Retina (tissue), 1 donor: ENCODE results near the gene IGFBPL1.
"Not testable (repeated sequence)": the region's sequence is repeated elsewhere in the genome, so short reads cannot be mapped to it uniquely, and the experiment has no call there.

Experiments used
- DNase-seq: peaks from one replicate; pipeline ENCODE4 v3.0.0-alpha.2; 2016

The IGFBPL1 gene, protein sequence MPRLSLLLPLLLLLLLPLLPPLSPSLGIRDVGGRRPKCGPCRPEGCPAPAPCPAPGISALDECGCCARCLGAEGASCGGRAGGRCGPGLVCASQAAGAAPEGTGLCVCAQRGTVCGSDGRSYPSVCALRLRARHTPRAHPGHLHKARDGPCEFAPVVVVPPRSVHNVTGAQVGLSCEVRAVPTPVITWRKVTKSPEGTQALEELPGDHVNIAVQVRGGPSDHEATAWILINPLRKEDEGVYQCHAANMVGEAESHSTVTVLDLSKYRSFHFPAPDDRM

DNA sequence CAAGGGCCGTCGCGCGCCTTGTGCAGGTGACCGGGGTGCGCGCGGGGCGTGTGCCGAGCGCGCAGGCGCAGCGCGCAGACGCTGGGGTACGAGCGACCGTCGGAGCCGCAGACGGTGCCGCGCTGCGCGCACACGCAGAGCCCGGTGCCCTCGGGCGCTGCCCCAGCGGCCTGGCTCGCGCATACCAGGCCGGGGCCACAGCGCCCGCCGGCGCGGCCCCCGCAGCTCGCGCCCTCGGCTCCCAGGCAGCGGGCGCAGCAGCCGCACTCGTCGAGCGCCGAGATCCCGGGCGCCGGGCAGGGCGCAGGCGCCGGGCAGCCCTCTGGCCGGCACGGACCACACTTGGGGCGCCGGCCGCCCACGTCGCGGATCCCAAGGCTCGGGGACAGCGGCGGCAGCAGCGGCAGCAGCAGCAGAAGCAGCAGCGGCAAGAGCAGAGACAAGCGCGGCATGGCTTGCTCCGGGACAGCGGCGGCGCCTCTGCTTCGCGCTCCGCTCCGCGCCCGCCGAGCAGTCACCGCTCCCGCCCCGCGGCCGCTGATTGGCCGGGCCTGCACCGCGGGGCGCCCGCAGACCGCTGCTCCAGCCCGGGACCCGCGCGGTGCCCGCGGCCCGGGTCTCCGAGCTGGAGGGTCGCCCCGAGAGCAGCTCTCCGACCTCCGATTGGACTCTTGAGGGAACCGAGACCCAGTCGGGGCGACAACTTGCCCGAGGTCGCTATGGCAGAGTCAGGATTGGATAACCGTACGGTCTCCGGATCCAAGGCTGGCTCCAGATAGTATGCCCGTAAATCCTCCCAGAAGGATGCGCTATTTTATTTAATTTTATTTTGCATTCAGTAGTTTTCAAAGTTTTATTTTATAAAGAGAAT is at the start of gene IGFBPL1:
TSS of gene IGFBPL1 (minus strand) at position 482 of the 871 bp plus-strand sequence. CDS start at position 452, 30 bp downstream.
- DNase-seq: peak; percentile 86

DNA sequence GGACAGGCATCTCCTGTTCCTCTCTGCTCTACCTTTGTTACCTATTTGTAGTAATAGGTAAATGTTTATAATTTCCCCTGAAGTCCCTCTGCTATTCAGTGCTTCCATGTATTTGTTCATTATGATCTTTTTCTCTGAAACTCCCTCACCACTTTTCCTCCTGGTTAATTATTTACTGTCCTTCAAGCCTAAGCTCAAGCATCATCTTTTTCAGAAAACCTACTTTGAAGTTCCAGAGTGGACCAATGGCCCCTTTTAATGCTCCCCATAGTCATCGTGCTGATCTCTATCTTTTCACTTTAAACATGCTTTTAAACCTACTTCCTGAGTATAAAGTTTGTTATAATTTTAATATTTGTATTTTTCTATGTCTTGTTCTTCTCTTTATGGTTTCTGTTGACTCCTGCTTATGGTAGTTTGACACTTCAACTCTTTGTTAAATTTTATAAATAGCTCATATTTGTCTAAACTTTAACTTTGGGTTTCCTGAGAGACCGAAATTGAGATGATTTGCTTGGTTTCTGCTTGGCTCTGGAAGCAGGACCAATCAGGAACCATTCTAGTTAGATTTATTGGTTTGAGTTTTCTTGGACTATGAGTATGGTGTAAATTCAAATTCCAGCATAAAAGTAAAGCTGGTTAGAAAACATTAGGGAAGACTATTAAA is 48.5 kb upstream of the IGFBPL1 start:
- not testable (repeated sequence) for DNase-seq

DNA sequence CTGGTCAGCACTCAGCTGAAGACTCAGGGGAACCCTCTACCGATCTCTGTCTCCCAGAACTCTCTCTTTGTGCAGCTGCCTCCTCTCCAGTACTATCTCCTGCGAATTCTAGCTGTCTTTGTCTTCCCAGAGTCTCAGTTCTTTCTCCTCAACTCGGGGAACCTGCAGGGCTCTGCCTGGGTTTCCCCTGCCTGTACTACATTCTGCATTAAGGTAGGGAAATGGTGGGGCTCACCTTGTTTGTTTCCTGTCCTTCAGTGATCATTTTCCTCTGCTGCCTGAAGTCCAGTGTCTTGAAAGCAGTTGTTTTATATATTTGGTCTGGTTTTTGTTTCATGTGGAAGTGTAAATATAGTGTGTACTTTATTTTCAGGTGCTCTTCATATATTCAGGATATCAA is 43.1 kb upstream of the IGFBPL1 start:
- DNase-seq: no peak

DNA sequence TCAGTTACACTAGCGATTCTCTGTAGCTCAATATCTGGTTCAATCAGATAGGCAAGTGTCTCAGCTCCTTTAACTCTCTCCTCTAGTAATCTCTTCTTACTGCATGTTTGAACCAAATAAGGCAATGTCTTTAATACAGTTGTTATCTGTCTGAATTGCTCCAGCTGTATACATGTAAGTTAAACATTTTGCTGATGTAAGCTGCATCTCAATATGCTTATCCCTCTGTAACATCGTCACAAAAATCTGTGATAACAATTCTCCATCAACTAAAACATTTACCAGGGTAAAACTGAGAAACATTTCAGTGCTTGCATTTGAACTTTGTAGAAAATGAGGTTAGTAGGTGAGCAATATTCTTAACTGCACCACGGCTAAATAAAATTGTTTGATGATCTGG is 29.6 kb upstream of the IGFBPL1 start:
- DNase-seq: no peak

DNA sequence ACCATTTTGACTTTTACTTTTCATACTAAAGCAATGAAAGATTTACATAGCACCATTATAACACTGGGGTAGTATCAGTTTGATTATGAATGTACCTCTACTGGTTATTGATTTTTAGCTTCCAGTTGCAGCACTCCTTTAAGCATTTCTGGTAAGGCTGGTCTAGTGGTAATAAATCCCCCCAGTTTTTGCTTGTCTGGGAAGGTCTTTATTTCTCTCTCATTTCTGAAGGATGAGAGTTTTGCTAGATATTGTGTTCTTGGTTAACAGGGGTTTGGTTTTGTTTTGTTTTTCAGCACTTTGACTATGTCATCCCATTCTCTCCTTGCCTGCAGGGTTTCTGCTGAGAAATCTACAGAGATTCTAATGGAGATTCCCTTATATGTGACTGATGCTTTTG is 26.9 kb upstream of the IGFBPL1 start:
- DNase-seq: no peak

DNA sequence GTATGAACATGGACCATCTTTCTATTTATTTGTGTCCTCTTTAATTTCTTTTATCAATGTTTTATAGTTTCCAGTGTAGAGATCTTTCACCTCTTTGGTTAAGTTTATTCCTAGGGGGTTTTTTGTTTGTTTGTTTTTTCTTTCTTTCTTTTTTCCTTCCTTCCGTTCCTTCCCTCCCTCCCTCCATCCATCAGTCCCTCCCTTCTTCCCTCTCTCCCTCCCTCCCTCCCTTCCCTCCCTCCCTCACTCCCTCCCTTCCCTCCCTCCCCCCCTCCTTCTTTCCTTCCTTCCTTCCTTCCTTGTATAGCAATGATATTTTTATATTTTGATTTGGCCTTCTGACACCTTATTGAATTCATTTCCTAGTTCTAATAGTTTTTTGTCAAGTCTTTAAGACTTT is 23.4 kb upstream of the IGFBPL1 start:
- no peak for DNase-seq

DNA sequence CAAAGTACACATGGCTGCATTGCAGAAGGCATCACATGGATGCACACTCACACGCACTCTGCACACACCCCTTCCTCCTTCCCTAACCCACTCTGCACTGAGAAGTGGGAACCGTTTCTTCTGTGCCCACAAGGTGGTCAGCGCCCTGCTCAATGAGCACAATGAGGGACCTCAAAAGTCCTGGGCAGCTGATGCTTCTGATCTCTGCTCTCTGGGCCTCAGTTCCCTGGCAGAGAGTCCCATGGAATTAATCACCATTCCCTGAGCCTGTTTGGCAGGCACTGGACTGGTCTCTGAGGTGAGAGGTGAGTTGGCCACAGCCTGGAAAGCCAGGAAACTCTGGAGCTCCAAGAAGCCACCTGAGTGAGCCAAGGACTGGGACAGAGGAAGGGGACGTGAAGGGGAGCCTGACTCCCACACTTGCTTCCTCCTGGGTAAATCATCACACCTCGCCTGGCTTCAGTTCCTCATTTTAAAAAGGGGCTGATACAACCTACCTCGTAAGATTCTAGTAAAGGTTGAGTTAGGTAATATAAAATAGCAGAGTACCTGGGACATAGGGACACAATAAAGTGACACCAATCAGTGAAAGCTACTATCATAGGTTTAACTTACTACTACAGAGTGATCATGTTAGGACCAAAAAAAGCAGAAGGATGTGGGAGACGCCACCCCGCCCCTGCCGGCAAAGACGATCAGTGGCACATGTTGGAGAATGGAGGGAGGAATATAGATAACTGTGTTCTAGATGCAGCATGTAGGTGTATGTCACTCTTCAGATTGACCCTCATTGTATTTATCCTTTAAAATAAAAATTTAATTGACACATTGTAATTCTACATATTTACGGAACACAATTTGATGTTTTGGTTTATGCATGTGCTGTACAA is 21.1 kb upstream of the IGFBPL1 start:
- no peak for DNase-seq

DNA sequence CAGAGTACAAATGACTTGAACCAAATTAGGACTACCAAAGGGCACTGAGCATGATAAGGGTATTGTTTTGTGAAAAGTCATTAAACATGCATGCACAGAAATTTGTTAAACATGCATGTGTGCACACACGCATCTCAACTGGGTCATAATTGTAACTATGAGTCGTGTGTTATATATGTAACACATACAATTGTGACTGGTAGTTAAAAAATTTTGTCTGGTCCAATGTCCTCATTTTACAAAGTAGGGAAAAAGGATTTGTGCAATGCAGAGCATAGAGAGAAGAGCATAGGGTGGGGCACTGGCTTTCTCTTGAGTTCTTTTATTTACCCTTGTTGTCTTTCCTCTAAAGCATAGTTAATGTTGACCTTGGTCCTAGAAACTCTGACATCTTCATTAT is 19.3 kb upstream of the IGFBPL1 start:
- no peak for DNase-seq

DNA sequence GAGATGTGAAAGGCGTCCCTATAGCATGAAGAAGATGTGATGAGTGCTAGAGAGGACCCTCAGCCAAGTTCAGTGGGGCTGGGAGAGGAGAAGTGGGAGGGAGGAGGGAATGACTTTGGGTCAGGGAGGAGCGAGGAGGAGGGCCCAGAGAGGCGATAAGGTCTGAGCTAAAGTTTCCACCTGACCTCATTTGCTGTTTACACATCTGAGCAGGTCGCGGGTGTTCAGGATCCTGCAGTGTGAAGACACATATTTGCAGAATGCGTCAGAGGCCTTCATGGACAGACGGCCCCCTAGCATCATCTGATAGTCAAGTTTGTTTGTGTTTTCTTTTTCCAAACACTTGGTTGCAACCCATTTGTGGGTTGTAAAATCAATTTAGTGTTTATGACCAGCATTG is 18.9 kb upstream of the IGFBPL1 start:
- no peak for DNase-seq

DNA sequence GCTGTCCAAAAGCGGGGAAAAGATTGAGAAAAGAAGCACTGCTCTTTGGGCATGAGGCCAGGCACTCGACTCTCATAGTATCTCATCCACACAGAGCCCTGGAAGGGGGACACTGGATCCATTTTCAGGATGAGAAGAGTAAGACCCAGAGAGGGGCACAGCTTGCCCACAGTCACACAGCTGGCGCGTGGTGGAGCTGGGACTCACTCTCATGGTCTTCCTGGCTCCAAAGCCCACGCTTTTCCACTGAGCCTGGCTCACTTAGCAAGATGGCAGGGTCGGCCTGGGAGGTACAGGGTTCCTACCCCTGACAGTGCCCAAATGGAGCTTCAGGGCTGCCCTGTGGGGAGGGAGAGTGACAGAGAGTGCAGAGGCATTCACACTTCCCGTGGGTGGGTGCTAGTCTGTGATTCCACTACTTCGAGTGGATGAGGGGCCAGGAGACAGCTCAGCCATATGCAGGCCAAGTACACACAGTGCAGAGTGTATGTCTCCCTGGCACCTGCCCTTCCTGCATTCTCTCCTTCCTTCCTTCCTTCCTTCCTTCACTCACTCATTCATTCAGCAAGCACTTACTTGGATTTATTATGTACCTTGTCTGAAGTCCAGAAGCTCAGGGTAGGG is 18.3 kb upstream of the IGFBPL1 start:
- DNase-seq: no peak

DNA sequence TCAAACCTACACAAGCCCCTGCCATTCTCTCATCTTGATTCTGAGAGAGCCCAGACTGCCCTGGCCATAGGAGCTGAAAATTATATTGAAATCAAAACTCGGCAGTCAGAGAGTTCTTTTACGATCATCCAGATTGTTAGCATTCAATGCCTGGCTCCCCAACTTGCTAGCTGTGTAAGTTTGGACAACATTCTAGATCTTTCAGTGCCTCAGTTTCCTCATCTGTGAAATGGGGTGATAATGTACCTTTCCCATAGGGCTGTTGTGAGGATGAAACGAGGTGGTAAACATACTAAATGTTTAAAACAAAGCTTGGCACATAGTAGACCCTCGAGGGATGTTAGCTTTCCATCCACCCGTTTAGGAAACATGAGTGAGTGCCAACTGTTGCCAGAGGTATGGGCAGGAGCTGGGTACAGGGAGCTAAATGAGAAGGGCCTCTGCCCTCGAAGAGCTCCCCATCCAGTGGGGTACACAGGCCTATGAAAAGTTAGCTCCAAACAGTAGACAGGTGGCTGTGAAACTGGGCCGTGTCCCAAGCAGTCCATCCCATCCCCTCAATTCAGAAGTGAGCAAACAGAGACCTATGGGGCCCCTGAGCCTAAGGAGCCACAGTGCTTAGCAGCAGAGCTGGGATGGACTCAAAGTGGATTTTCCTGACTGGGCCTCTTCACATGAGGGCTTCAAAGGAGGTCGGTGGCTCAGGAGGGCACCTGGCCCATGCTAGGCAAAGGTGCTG is 17.3 kb upstream of the IGFBPL1 start:
- no peak for DNase-seq

DNA sequence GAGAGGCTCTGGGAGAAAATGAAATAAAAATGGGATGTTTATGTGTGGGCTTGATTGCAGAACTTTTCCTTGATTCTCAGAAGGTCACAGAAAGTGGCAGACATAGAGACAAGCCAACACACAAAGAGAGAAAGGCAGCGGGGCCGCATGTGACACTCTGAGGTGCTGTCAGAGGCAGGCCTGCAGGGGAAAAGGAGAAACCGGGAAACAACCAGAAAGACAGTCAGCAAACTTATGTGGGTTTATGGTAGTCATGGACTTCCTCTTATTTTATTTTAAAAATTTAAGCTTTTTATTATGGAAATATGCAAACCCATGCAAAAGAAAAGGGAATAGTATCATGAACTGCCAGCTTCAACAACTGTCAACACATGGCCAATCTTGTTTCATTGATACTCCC is 16.3 kb upstream of the IGFBPL1 start:
- DNase-seq: no peak

DNA sequence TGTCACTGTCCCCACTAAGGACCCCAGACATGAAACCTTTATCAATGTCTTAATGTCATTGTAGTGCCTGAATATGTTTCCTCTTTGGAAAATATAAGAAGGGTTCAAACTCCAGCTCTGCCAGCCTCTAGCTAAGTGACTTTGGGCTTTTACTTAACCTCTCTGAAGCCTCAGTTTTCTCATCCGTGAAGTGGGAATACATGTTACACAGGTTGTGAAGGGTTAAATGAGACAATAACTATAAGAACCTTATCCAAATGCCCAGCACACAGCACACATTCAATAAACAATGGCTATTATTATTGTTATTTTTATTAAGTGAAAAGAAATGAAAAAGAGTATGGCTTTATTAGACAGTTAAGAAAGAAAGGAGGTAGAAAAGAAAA is 15.7 kb upstream of the IGFBPL1 start:
- no peak for DNase-seq

DNA sequence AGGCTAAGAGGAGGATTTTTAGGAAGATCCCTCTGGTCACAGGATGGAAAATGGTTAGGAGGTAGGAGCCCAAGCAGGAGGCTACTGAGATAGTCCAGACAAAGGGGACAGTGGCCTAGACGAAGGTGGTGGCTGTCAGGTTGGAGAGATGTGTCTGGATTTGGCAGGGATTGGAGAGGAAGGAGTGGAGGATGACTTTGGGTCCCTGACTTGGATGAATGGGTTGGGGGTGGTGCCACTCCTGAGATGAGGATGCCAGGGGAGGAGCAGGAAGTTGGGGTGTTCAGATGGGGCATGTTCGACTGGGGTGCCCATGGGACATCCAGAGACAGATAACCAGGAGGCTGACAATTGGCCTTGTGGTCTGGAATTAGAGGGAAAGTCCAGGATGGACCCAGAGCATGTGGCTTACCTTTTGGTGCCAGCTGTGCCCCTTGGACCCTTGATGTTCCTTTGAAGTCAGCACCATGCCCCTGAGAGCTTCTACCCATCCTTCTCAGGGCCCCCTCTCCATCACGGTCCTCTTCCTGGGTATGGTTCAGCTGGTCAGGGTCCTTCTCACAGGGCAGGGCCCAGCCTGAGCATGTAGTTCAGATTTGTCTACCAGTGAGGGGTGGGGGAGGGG is 15.1 kb upstream of the IGFBPL1 start:
- no peak for DNase-seq

DNA sequence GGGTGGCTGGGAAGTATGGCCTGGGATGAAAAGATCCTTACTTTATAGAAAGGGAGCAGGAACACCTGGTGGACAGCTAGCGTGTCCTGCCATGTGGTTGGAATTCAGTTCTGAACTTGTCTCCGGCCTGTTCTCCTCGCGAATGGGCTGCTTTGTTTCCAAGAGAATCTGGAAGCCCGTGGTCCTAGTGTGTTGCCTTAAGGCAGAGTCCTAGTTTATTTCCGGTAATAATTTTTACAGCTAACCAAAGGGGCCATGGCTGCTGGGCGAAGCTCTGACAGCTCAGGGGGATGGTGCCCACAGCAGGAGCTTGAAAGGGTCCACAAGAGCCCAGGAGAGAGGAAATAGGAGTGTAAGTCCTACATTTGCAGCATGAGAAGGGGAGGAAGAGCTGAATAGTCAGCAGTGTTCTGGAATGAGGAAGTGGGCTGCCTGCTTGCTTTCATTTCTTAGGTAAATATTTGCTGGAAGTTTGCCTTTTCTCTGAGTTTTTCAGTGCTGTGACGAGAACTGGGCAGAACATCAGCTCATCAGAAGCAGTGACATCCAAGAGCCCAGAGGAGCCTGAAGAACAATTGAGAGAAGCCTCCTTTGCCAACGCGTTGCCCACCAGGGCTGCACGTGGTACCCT is 13.1 kb upstream of the IGFBPL1 start:
- no peak for DNase-seq

DNA sequence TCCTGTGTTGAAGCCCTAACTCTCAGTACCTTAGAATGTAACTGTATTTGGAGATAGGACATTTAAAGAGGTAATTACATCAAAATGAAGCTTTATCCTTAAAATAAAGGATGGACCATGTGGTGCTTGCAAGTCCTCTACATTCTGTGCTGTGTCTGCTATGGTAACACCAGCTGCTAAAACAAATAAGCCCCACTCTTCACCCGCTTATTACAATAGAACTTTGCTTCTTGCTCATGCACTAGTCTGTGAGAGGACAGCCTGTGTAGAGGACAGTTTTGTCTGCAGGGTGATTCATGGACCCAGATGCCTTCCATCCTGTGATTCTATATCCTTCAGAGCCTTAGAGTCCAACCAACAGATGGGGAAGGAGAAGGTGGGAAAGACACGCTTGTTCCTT is 12.5 kb upstream of the IGFBPL1 start:
- no peak for DNase-seq

DNA sequence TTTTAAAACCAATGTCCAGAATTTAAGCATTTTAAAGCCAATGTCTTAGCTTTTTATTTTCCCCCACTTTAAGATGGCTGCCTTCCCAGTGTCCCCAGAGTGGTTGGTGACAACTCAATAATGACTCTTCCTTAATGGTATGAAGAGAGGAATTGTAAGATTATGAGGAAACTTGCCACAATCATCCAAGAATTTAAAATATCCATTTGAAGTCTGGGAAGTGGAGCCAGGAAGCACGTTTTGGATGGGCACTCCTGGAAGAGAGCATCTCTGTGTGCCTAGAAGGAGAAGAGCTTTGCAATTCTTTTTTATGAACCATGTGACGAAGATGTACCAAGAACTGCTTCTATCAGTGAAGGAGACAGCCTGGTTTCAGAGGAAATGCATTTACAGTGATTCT is 11.3 kb upstream of the IGFBPL1 start:
- DNase-seq: no peak

DNA sequence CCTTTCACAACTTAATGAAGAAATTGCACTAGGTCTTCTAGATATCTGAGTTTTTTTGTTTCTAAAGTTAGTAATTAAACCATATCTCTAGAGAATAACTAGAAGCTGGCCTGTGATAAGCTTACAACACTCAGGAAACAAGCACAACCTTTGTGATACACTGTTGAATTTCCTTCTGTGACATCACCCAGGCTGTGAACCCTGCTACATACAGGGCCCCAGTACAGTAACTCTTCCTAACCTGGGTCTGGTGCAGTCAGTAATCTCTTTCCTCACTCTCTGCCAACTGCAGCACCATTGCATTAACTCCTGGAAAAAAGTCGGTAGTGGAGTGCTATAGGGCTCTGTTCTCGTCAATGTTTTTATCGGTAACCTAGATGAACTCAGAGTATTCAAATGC is 10.6 kb upstream of the IGFBPL1 start:
- DNase-seq: no peak

DNA sequence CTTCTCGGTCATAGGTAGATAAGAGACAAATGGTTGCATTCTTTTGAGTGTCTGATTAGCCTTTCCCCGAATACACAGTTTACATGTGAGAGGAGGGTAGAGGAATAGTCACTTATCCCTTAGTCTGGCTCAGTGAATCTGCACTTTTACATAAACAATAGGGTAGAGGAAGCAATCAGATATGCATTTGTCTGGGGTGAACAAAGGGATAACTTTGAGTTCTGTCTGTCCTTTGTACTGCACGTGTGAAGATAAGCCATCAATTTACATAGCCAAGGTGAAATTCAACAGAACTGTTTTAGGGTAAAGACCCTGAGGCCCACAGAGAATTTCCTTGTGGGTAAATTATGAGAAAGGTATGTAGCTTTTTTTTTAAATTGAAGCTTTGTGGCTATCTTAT is 10.1 kb upstream of the IGFBPL1 start:
- DNase-seq: no peak

DNA sequence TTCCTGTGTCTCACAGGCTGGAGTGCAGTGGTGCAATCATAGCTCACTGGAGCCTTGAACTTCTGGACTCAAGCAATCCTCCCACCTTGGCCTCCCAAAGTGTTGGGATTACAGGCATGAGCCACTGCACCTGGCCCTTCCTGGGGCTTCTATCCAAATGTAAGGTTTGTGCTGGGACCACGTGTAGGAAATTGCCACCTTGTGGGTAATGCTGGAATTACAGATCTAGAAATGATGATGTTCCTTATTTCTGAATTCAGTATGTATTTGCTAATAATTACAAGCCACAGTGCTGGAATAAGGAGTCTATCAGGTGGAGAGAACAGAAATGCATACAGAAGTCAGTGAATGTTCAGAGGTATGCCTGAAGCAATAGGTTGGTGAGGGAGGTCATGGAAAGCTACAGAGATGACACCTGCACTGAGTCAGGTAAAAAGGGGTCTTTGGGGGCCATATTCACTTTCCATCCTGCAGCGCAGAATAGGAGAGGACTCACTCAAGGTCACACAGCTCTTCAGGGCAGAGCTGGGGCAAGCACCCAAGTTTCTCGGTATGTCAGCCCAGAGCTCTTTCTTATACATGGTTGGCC is 8.8 kb upstream of the IGFBPL1 start:
- DNase-seq: peak; percentile 45
